HEK293 (cell line): ENCODE measurements around the gene DIO3.
A peak's percentile ranks its signal among the peaks of the same experiment; 100 is the strongest.
"Not testable (repeated sequence)": the region's sequence is repeated elsewhere in the genome, so short reads cannot be mapped to it uniquely, and the experiment has no call there.

Experiments
- CTCF ChIA-PET: fragments of 350-600 bp; formaldehyde crosslinking; extraction: SDS; loops from one replicate; lab custom pipeline; 2021; ENCODE audit warnings: antibody characterized with exemption; lab: Yijun Ruan, JAX
- POLR2A ChIA-PET: fragments of 300-600 bp; formaldehyde crosslinking; extraction: SDS; loops from one replicate; lab custom pipeline; 2020; ENCODE audit warnings: antibody characterized with exemption, inconsistent platforms; lab: Yijun Ruan, JAX
- H3K27ac ChIP-seq: fragments of 200-500 bp; sonication (Bioruptor generic); 2 replicates; pipeline ENCODE4 v1.5.1; 2014; ENCODE audit warnings: low read depth, low read length, control low read depth, inconsistent platforms; ENCODE audit errors: extremely low read depth
- H3K36me3 ChIP-seq, 2 experiments: fragments of 200-500 bp in 1 of 2; sonication (Bioruptor generic) in 1 of 2; 1 replicate in 1 of 2; 2 replicates in 1 of 2; pipeline ENCODE4 v1.5.1; 2014 to 2017; ENCODE audit warnings: inconsistent platforms in 2 of 2, low read length in 2 of 2; ENCODE audit not compliant: control insufficient read depth in 2 of 2, insufficient read depth in 1 of 2
- H3K4me1 ChIP-seq: fragments of 200-500 bp; sonication (Bioruptor generic); 2 replicates; pipeline ENCODE4 v1.5.1; 2014; ENCODE audit warnings: mild to moderate bottlenecking, low read length, inconsistent platforms; ENCODE audit not compliant: control insufficient read depth, insufficient read depth
- H3K4me3 ChIP-seq: 2 replicates; pipeline ENCODE4 v1.5.1; 2011; ENCODE audit warnings: low read depth, mild to moderate bottlenecking, control low read depth, low read length, moderate library complexity
- H3K9me3 ChIP-seq: fragments of 200-500 bp; sonication (Bioruptor generic); 2 replicates; pipeline ENCODE4 v1.5.1; 2014; ENCODE audit warnings: low read depth, low read length, inconsistent platforms; ENCODE audit not compliant: control insufficient read depth, insufficient read depth
- EGR2 ChIP-seq: fragments of 450-650 bp; formaldehyde crosslinking; IDR thresholded peaks from 2 replicates; pipeline ENCODE4 v1.5.1; 2016; ENCODE audit warnings: low read depth, missing biosample characterization, missing genetic modification characterization
- KLF8 ChIP-seq: fragments of 450-650 bp; formaldehyde crosslinking; IDR thresholded peaks from 2 replicates; pipeline ENCODE4 v1.5.1; 2016; ENCODE audit warnings: missing biosample characterization, missing genetic modification characterization
- WT1 ChIP-seq: fragments of 450-650 bp; formaldehyde crosslinking; IDR thresholded peaks from 2 replicates; pipeline ENCODE4 v1.5.1; 2016; ENCODE audit warnings: missing biosample characterization, missing genetic modification characterization
- ZBTB17 ChIP-seq: fragments of 450-650 bp; formaldehyde crosslinking; IDR thresholded peaks from 2 replicates; pipeline ENCODE4 v1.5.1; 2016; ENCODE audit warnings: missing biosample characterization, missing genetic modification characterization
- ZBTB7A ChIP-seq: fragments of 450-650 bp; formaldehyde crosslinking; IDR thresholded peaks from 2 replicates; pipeline ENCODE4 v1.5.1; 2016; ENCODE audit warnings: low read depth, missing biosample characterization, missing genetic modification characterization
- ZFHX2 ChIP-seq: fragments of 450-650 bp; formaldehyde crosslinking; conservative IDR thresholded peaks from 2 replicates; pipeline ENCODE4 v1.5.1; 2016; ENCODE audit warnings: missing biosample characterization, missing genetic modification characterization
- ZNF10 ChIP-seq: fragments of 450-650 bp; formaldehyde crosslinking; IDR thresholded peaks from 2 replicates; pipeline ENCODE4 v1.5.1; 2017; ENCODE audit warnings: missing biosample characterization, missing genetic modification characterization
- ZNF175 ChIP-seq: fragments of 450-650 bp; formaldehyde crosslinking; IDR thresholded peaks from 2 replicates; pipeline ENCODE4 v1.5.1; 2016; ENCODE audit warnings: missing biosample characterization, missing genetic modification characterization
- ZNF26 ChIP-seq: fragments of 450-650 bp; formaldehyde crosslinking; IDR thresholded peaks from 2 replicates; pipeline ENCODE4 v1.5.1; 2016; ENCODE audit warnings: missing biosample characterization, missing genetic modification characterization
- ZNF366 ChIP-seq: fragments of 450-650 bp; formaldehyde crosslinking; conservative IDR thresholded peaks from 2 replicates; pipeline ENCODE4 v1.5.1; 2016; ENCODE audit warnings: missing biosample characterization, missing genetic modification characterization
- ZNF404 ChIP-seq: fragments of 450-650 bp; formaldehyde crosslinking; IDR thresholded peaks from 2 replicates; pipeline ENCODE4 v1.5.1; 2017; ENCODE audit warnings: missing biosample characterization, missing genetic modification characterization
- ZNF521 ChIP-seq: fragments of 450-650 bp; formaldehyde crosslinking; IDR thresholded peaks from 2 replicates; pipeline ENCODE4 v1.5.1; 2017; ENCODE audit warnings: missing biosample characterization, mild to moderate bottlenecking, missing genetic modification characterization
- ZNF610 ChIP-seq: fragments of 450-650 bp; formaldehyde crosslinking; IDR thresholded peaks from 2 replicates; pipeline ENCODE4 v1.5.1; 2016; ENCODE audit warnings: missing biosample characterization, missing genetic modification characterization, borderline replicate concordance
- ZNF623 ChIP-seq: fragments of 450-650 bp; formaldehyde crosslinking; IDR thresholded peaks from 2 replicates; pipeline ENCODE4 v1.5.1; 2016; ENCODE audit warnings: missing biosample characterization, missing genetic modification characterization
- ZNF654 ChIP-seq: fragments of 450-650 bp; formaldehyde crosslinking; IDR thresholded peaks from 2 replicates; pipeline ENCODE4 v1.5.1; 2016; ENCODE audit warnings: low read depth, missing biosample characterization, missing genetic modification characterization
- ZNF692 ChIP-seq: fragments of 450-650 bp; formaldehyde crosslinking; IDR thresholded peaks from 2 replicates; pipeline ENCODE4 v1.5.1; 2016; ENCODE audit warnings: missing biosample characterization, missing genetic modification characterization
- ZNF791 ChIP-seq: fragments of 450-650 bp; formaldehyde crosslinking; IDR thresholded peaks from 2 replicates; pipeline ENCODE4 v1.5.1; 2016; ENCODE audit warnings: missing biosample characterization, missing genetic modification characterization
- ZSCAN23 ChIP-seq: fragments of 450-650 bp; formaldehyde crosslinking; IDR thresholded peaks from 2 replicates; pipeline ENCODE4 v1.5.1; 2016; ENCODE audit warnings: missing biosample characterization, missing genetic modification characterization
- TF ChIP-seq, protein P1 (sequence below): fragments of 450-650 bp; formaldehyde crosslinking; IDR thresholded peaks from 2 replicates; pipeline ENCODE4 v1.5.1; 2017; ENCODE audit warnings: missing biosample characterization, missing genetic modification characterization

Gene DIO3

DNA sequence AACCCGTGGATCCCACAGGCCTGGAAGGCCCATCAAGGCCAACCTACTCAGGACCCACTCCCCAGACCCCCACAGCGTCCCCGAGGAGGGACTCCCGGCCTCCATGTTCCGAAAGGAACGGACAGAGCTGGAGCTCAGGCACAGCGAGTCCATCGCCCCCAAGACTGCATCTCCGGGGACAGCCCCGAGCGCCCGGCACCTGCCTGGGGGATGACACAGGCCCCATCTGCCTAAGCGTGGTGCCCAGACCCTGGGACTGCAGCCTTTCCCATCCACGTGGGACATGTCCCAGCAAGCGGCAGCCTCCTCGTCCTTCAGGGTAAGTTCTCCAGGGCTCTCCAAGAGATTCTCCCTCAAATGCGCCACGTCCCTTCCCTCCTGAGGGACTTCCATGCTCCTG, 12.1 kb upstream of the DIO3 start (continued):
- TF ChIP-seq, protein P1, sequence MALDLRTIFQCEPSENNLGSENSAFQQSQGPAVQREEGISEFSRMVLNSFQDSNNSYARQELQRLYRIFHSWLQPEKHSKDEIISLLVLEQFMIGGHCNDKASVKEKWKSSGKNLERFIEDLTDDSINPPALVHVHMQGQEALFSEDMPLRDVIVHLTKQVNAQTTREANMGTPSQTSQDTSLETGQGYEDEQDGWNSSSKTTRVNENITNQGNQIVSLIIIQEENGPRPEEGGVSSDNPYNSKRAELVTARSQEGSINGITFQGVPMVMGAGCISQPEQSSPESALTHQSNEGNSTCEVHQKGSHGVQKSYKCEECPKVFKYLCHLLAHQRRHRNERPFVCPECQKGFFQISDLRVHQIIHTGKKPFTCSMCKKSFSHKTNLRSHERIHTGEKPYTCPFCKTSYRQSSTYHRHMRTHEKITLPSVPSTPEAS (tag by site-specific recombination) = no peak
- TF ChIP-seq ZNF175 (tag by site-specific recombination) = no peak
- no peak for TF ChIP-seq ZNF623
- no peak for TF ChIP-seq ZNF654 (tag by site-specific recombination)

DNA sequence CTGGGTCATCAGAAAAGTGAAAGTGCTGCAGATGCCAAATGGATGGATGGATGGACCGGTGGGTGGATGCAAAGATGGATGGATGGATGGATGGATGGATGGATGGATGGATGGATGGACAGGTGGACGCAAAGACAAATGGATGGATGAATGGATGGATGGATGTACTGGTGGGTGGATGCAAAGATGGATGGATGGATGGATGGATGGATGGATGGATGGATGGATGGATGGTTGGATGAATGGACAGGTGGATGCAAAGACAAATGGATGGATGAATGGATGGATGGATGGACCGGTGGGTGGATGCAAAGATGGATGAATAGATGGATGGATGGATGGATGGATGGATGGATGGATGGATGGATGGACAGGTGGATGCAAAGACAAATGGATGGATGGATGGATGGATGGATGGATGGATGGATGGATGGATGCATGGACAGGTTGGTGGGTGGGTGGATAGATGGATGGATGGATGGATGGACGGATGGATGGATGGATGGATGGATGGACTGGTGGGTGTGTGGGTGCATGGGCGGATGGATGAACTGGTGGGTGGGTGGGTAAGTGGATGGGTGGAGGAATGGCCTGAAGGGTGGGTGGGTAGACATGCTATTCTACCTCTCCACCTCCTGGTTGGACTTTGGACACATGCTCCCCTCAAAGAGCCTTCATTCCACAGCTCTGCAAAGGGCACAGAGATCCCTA, 10.9 kb upstream of the DIO3 start:
- POLR2A ChIA-PET, H3K36me3 ChIP-seq, H3K4me1 ChIP-seq, H3K9me3 ChIP-seq, CTCF ChIA-PET, H3K27ac ChIP-seq, H3K4me3 ChIP-seq: not testable (repeated sequence)
- TF ChIP-seq ZNF366 (tag by site-specific recombination) = peak; percentile 95
- TF ChIP-seq EGR2 (tag by site-specific recombination) = peak; percentile 62; the same call in 1 of the 2 replicates
- TF ChIP-seq ZFHX2 = peak; percentile 68
- TF ChIP-seq ZBTB17 (tag by site-specific recombination) = peak; percentile 98

GRCh38 chr14:101551729-101552595, 9.3 kb upstream of the DIO3 start:
- ChIA-PET POLR2A (no interaction called here), CTCF (no interaction called here)
- Histone ChIP-seq H3K9me3 (no peaks in the 10 kb centered on the region), H3K36me3 (no peaks in the 10 kb centered on the region), H3K4me1 (no peaks in the 10 kb centered on the region), H3K27ac (no peak overlapping the region), H3K4me3 (no peak overlapping the region)
- TF ChIP-seq ZNF26 (tag by site-specific recombination) (no peak), ZNF404 (tag by site-specific recombination) (no peak), ZBTB7A (tag by site-specific recombination) (no peak), KLF8 (no peak), ZNF791 (tag by site-specific recombination) (no peak), ZNF10 (tag by site-specific recombination) (no peak), EGR2 (tag by site-specific recombination) (no peak), WT1 (tag by site-specific recombination) (no peak), ZNF521 (no peak), ZNF692 (no peak), ZSCAN23 (tag by site-specific recombination) (no peak), ZNF610 (tag by site-specific recombination) (no peak)
